ENCODE data around the gene GPANK1.

DNA sequence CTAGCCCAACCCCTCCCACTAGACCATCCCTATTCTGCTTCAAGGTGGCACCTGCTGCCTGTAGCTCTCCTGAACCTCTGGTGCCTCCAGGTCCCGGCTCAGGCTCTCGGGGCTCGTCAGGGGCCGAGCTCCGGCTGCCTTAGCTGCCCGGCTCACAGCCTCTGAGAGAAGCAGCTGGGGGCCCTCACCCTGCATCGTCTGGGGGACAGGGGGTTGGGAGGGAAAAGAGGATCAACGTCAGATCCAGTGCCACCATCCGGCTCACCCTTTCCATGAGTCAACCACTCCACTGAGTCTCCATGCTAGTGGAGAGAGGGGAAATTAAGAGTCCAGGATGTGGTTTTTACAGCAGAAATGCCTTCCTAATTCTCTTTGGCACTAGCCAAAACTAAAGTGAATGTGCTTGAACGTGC is 25.3 kb downstream of the GPANK1 start:
- TF ChIP-seq, protein P1, sequence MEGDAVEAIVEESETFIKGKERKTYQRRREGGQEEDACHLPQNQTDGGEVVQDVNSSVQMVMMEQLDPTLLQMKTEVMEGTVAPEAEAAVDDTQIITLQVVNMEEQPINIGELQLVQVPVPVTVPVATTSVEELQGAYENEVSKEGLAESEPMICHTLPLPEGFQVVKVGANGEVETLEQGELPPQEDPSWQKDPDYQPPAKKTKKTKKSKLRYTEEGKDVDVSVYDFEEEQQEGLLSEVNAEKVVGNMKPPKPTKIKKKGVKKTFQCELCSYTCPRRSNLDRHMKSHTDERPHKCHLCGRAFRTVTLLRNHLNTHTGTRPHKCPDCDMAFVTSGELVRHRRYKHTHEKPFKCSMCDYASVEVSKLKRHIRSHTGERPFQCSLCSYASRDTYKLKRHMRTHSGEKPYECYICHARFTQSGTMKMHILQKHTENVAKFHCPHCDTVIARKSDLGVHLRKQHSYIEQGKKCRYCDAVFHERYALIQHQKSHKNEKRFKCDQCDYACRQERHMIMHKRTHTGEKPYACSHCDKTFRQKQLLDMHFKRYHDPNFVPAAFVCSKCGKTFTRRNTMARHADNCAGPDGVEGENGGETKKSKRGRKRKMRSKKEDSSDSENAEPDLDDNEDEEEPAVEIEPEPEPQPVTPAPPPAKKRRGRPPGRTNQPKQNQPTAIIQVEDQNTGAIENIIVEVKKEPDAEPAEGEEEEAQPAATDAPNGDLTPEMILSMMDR (IDR thresholded peaks at IDR 0.05), result no peak
- no peak for TF ChIP-seq POLR2A (IDR thresholded peaks at IDR 0.05)

All from adrenal gland (tissue), 5 donors.